Measurements from ENCODE around the gene CCKAR.

CCKAR gene

GRCh38 chr4:26489101-26489985 lies 941 bp downstream of the CCKAR start:
- DNase-seq (ENCODE audit: low spot score) = no peak

GRCh38 chr4:26485684-26486083 lies 4.6 kb downstream of the CCKAR start:
- no peak for DNase-seq (ENCODE audit: low spot score)

GRCh38 chr4:26484516-26484915 lies 5.8 kb downstream of the CCKAR start:
- no peak for DNase-seq (ENCODE audit: low spot score)

- no peak for DNase-seq (ENCODE audit: low spot score)
These were observed 6.2 kb downstream of the CCKAR start for GRCh38 chr4:26484032-26484515.

GRCh38 chr4:26482508-26483462 lies 7.5 kb downstream of the CCKAR start:
- DNase-seq (ENCODE audit: low spot score) = no peak

- no peak for DNase-seq (ENCODE audit: low spot score)
These were observed 12.0 kb downstream of the CCKAR start for GRCh38 chr4:26478330-26478729.

GRCh38 chr4:26476545-26476944 lies 13.7 kb downstream of the CCKAR start:
- no peak for DNase-seq (ENCODE audit: low spot score)

GRCh38 chr4:26475716-26476115 lies 14.6 kb downstream of the CCKAR start:
- DNase-seq (ENCODE audit: low spot score) = no peak

GRCh38 chr4:26474551-26474950 lies 15.7 kb downstream of the CCKAR start:
- DNase-seq (ENCODE audit: low spot score) = no peak

- no peak for DNase-seq (ENCODE audit: low spot score)
These were observed 16.4 kb downstream of the CCKAR start for GRCh38 chr4:26473893-26474292.

- DNase-seq (ENCODE audit: low spot score) = no peak
These were observed 18.4 kb downstream of the CCKAR start for GRCh38 chr4:26471890-26472289.

GRCh38 chr4:26468977-26469376 lies 21.3 kb downstream of the CCKAR start:
- DNase-seq (ENCODE audit: low spot score) = no peak

- DNase-seq (ENCODE audit: low spot score) = no peak
These were observed 21.9 kb downstream of the CCKAR start for GRCh38 chr4:26468283-26468949.

GRCh38 chr4:26467724-26468123 lies 22.6 kb downstream of the CCKAR start:
- no peak for DNase-seq (ENCODE audit: low spot score)

GRCh38 chr4:26466578-26467270 lies 23.6 kb downstream of the CCKAR start:
- DNase-seq (ENCODE audit: low spot score) = no peak

GRCh38 chr4:26464420-26465095 lies 25.7 kb downstream of the CCKAR start:
- DNase-seq (ENCODE audit: low spot score) = no peak

GRCh38 chr4:26463386-26463785 lies 26.9 kb downstream of the CCKAR start:
- no peak for DNase-seq (ENCODE audit: low spot score)

GRCh38 chr4:26462874-26463273 lies 27.4 kb downstream of the CCKAR start:
- DNase-seq (ENCODE audit: low spot score) = no peak

GRCh38 chr4:26459756-26460530 lies 30.3 kb downstream of the CCKAR start:
- DNase-seq (ENCODE audit: low spot score) = no peak

Measured in CD4-positive, alpha-beta T cell treated with Interleukin-6 at 100 ng/mL for 8 hours (primary cell).